Ectodermal cell (in vitro differentiated cells): ENCODE results near the gene CDH13.

Experiments
- H3K27ac ChIP-seq: 2 replicates; pipeline ENCODE4 v1.7.0; 2013; ENCODE audit warnings: mild to moderate bottlenecking, low read depth, low read length; ENCODE audit not compliant: insufficient read depth, poor library complexity, severe bottlenecking
- H3K27me3 ChIP-seq: 2 replicates; pipeline ENCODE4 v1.7.0; 2013; ENCODE audit warnings: mild to moderate bottlenecking, low read length; ENCODE audit not compliant: insufficient read depth, control insufficient read depth, poor library complexity, severe bottlenecking
- H3K36me3 ChIP-seq: one replicate; pipeline ENCODE4 v1.7.0; 2013; ENCODE audit warnings: low read length; ENCODE audit not compliant: control insufficient read depth, insufficient read depth
- H3K4me1 ChIP-seq: one replicate; pipeline ENCODE4 v1.7.0; 2013; ENCODE audit warnings: low read length; ENCODE audit not compliant: control insufficient read depth, insufficient read depth
- H3K4me3 ChIP-seq: 2 replicates; pipeline ENCODE4 v1.7.0; 2013; ENCODE audit warnings: low read depth, low read length, control low read depth; ENCODE audit not compliant: insufficient read depth
- H3K9me3 ChIP-seq: 2 replicates; pipeline ENCODE4 v1.7.0; 2013; ENCODE audit warnings: mild to moderate bottlenecking, low read length, moderate library complexity; ENCODE audit not compliant: control insufficient read depth
- WGBS, 2 experiments: methylation state at CpG; one replicate each; pipeline ENCODE4 v1.1.7; 2013; ENCODE audit warnings: missing lambda C conversion rate in 2 of 2; 5-methylcytosine and 5-hydroxymethylcytosine counted together

Gene CDH13

GRCh38 chr16:83315271-83315670, 688.5 kb downstream of the CDH13 start:
- 100% methylated on average over 2 of the region's 2 CpGs; no CpG with 5 or more reads in 1 of the 2 experiments for WGBS, 2 experiments
- H3K27ac ChIP-seq = no peak overlapping the region

GRCh38 chr16:83316458-83316857, 689.7 kb downstream of the CDH13 start:
- Histone ChIP-seq H3K27me3 (no peaks in the 10 kb centered on the region), H3K4me3 (no peak overlapping the region), H3K27ac (no peak overlapping the region), H3K36me3 (no peaks in the 10 kb centered on the region), H3K9me3 (no peaks in the 10 kb centered on the region), H3K4me1 (no peaks in the 10 kb centered on the region)
- WGBS, 2 experiments = 87 to 90% methylated on average over 3 of the region's 3 CpGs

More at GRCh38 chr16:83315271-83315670, 688.5 kb downstream of the CDH13 start:
- H3K27me3 ChIP-seq = no peaks in the 10 kb centered on the region
- no peak overlapping the region for H3K4me3 ChIP-seq
- no peaks in the 10 kb centered on the region for H3K9me3 ChIP-seq
- H3K36me3 ChIP-seq = no peaks in the 10 kb centered on the region
- no peaks in the 10 kb centered on the region for H3K4me1 ChIP-seq

- Histone ChIP-seq H3K36me3 (no peaks in the 10 kb centered on the region), H3K9me3 (no peaks in the 10 kb centered on the region), H3K4me3 (no peak overlapping the region), H3K27ac (no peak overlapping the region), H3K4me1 (no peaks in the 10 kb centered on the region), H3K27me3 (no peaks in the 10 kb centered on the region)
- WGBS, 2 experiments = 91 to 92% methylated on average over 7 of the region's 7 CpGs
Observed at GRCh38 chr16:83318390-83318789, 691.6 kb downstream of the CDH13 start.

GRCh38 chr16:83328936-83329335, 702.2 kb downstream of the CDH13 start:
- Histone ChIP-seq H3K27ac (no peak overlapping the region), H3K4me3 (no peak overlapping the region), H3K4me1 (no peaks in the 10 kb centered on the region), H3K9me3 (no peaks in the 10 kb centered on the region), H3K36me3 (no peaks in the 10 kb centered on the region), H3K27me3 (no peaks in the 10 kb centered on the region)
- WGBS, 2 experiments = 94 to 95% methylated on average over 3 of the region's 3 CpGs

- H3K4me3 ChIP-seq = no peak overlapping the region
- no peaks in the 10 kb centered on the region for H3K9me3 ChIP-seq
- 79 to 94% methylated on average over 5 to 7 of the region's 7 CpGs for WGBS, 2 experiments
- no peak overlapping the region for H3K27ac ChIP-seq
- no peaks in the 10 kb centered on the region for H3K36me3 ChIP-seq
- H3K27me3 ChIP-seq = no peaks in the 10 kb centered on the region
- no peaks in the 10 kb centered on the region for H3K4me1 ChIP-seq
Observed at GRCh38 chr16:83329441-83329840, 702.7 kb downstream of the CDH13 start.

GRCh38 chr16:83330251-83330650, 703.5 kb downstream of the CDH13 start:
- 89 to 96% methylated on average over 2 of the region's 2 CpGs for WGBS, 2 experiments
- no peak overlapping the region for H3K4me3 ChIP-seq
- H3K27ac ChIP-seq = no peak overlapping the region
- H3K9me3 ChIP-seq = no peaks in the 10 kb centered on the region
- H3K4me1 ChIP-seq = no peaks in the 10 kb centered on the region
- no peaks in the 10 kb centered on the region for H3K36me3 ChIP-seq
- H3K27me3 ChIP-seq = no peaks in the 10 kb centered on the region

- Histone ChIP-seq H3K4me3 (no peak overlapping the region), H3K36me3 (no peaks in the 10 kb centered on the region), H3K27me3 (no peaks in the 10 kb centered on the region), H3K27ac (no peak overlapping the region), H3K4me1 (no peaks in the 10 kb centered on the region), H3K9me3 (no peaks in the 10 kb centered on the region)
- 85 to 89% methylated on average over 2 of the region's 2 CpGs for WGBS, 2 experiments
Observed at GRCh38 chr16:83335076-83335475, 708.3 kb downstream of the CDH13 start.

GRCh38 chr16:83336603-83337002, 709.8 kb downstream of the CDH13 start:
- WGBS, 2 experiments = 90 to 99% methylated on average over 3 of the region's 3 CpGs
- no peaks in the 10 kb centered on the region for H3K27me3 ChIP-seq
- H3K4me1 ChIP-seq = no peaks in the 10 kb centered on the region
- H3K36me3 ChIP-seq = no peaks in the 10 kb centered on the region
- H3K27ac ChIP-seq = no peak overlapping the region
- H3K4me3 ChIP-seq = no peak overlapping the region
- H3K9me3 ChIP-seq = no peaks in the 10 kb centered on the region

GRCh38 chr16:83338138-83338537, 711.4 kb downstream of the CDH13 start:
- H3K4me1 ChIP-seq = no peaks in the 10 kb centered on the region
- no peak overlapping the region for H3K27ac ChIP-seq
- H3K36me3 ChIP-seq = no peaks in the 10 kb centered on the region
- 98 to 99% methylated on average over 3 of the region's 3 CpGs for WGBS, 2 experiments
- H3K9me3 ChIP-seq = no peaks in the 10 kb centered on the region
- H3K27me3 ChIP-seq = no peaks in the 10 kb centered on the region
- H3K4me3 ChIP-seq = no peak overlapping the region

GRCh38 chr16:83338941-83339340, 712.2 kb downstream of the CDH13 start:
- H3K27me3 ChIP-seq = no peaks in the 10 kb centered on the region
- H3K9me3 ChIP-seq = no peaks in the 10 kb centered on the region
- H3K36me3 ChIP-seq = no peaks in the 10 kb centered on the region
- WGBS, 2 experiments = 60 to 67% methylated on average over 2 of the region's 2 CpGs
- H3K4me1 ChIP-seq = no peaks in the 10 kb centered on the region
- H3K27ac ChIP-seq = no peak overlapping the region
- H3K4me3 ChIP-seq = no peak overlapping the region

GRCh38 chr16:83343935-83344366, 717.2 kb downstream of the CDH13 start:
- H3K36me3 ChIP-seq = no peaks in the 10 kb centered on the region
- H3K4me1 ChIP-seq = no peaks in the 10 kb centered on the region
- no peaks in the 10 kb centered on the region for H3K27me3 ChIP-seq
- H3K9me3 ChIP-seq = no peaks in the 10 kb centered on the region
- WGBS, 2 experiments = 91 to 96% methylated on average over 8 of the region's 8 CpGs
- H3K27ac ChIP-seq = no peak overlapping the region
- H3K4me3 ChIP-seq = no peak overlapping the region
